NCI-H82 treated with DMSO at 0.1 percent for 48 hours (cell line): ENCODE results near the gene SNN.

Source experiments
- DNase-seq: peaks from one replicate; lab custom pipeline; 2025; ENCODE audit not compliant: unreplicated experiment; lab: John Stamatoyannopoulos, UW

The SNN gene

GRCh38 chr16:11635113-11635652 is 33.1 kb upstream of the SNN start:
- DNase-seq = no peak

- no peak for DNase-seq
Measured at GRCh38 chr16:11635679-11636171, 32.5 kb upstream of the SNN start.

- peak; percentile 14 for DNase-seq
Measured at GRCh38 chr16:11636172-11636721, 32.0 kb upstream of the SNN start.

GRCh38 chr16:11637320-11637719 is 30.9 kb upstream of the SNN start:
- no peak for DNase-seq

DNA sequence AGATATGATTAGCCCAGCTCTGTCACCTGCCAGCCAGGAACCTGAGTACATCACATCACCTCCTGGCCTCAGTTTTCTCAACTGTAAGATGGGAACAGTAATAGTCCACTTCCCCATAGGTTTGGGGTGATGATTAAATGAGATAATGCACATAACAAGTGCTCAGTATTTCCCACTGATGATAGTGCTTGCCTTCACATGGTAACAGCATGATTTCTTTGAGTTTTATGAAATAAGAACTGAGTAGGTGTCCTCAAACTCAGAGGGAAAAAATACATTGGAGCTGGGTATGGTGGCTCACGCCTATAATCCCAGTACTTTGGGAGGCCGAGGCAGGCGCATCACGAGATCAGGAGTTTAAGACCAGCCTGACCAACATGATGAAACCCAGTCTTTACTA is 30.1 kb upstream of the SNN start:
- no peak for DNase-seq

- DNase-seq = no peak
Measured at GRCh38 chr16:11639008-11639562, 29.2 kb upstream of the SNN start.

DNA sequence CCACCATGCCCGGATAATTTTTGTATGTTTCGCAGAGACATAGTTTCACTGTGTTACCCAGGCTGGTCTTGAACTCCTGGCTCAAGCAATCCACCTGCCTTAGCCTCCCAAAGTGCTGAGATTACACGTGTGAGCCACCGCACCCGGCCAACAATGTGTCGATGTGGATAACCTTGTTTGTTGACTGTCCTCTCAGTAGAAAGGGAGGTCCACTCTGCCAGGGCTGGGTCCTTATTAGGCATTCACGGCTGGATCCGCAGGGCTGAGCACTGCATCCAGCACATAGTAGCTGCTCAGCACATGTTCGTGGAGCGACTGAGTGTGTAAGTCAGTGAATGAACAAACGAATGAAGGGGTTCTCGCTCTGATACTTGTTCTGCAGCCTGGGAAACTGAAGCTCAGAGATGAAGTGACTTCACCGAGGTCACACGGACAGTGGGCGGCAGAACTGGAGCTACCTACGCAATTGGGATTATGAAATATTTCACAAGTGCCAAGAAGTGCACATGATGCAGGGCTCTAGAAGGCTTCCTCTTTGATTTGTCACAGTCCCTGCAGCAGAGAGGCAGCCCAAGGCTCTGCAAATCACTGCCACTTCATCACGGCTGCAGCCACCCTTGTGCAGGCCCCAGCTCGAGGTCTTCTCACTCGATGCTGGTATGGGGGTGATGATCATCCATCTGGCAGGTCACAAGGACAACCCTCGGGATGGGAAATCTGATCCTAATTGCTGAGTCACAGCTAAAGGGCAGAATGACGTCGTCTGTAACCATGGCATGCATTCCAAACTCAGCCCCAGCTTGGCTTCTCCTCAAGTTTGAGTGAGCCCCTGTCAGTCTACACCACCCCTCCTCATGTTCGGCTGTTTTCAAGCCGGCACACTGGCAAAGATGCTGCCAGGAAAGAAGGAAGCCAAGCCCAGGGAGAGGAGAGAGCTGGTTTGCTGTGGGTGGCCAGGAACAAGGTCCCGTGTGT is 28.0 kb upstream of the SNN start:
- no peak for DNase-seq

DNA sequence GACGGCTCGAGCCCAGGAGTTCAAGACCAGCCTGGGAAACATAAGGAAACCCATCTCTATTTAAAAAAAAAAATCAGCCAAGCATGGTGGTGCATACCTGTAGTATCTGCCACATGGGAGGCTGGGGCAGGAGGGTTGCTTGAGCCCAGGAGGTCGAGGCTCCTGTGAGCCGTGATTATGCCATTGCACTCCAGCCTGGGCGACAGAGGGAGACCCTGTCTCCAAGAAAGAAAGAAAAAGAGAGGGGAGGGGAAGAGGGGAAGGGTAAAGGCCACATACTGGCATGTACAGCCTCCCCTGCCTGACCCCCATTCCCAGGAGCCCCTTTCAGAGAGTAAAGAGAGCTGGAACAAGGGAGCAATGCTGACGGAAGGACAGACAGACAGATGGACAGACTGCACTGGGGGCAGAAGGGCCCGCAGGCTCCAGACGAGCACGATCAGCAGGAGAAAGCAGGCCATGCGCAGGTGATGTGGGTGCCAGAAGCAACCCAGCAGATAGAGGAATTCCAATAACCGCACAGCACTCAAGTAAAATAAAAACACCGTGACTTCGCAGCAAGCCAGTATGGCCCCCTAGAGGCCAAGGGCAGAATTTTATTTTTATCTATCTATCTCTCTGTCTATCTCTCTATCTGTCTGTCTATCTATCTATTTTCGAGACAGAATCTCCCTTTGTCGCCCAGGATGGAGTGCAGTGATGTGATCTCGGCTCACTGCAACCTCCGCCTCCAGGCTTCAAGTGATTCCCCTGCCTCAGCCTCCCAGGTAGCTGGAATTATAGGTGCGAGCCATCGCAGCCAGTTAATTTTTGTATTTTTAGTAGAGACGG is 27.1 kb upstream of the SNN start:
- peak; percentile 6 for DNase-seq

GRCh38 chr16:11642765-11643116 is 25.5 kb upstream of the SNN start:
- DNase-seq = no peak

DNA sequence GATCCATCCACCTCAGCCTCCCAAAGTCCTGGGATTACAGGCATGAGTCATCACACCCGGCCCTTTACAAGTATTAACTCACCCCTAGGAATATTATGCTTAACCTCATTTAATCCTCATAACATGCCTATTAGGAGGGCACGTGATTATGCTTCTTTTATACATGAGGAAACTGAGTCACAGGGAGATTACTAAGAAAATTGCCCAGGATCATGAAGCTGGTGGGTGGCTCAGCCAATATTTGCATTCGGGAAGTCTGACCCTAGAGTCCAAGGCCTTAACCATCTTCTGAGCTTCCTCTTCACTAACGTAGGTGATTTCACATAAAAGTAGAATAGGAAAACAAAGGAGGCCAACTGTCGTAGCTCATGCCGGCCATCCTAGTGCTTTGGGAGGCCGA is 19.0 kb upstream of the SNN start:
- no peak for DNase-seq

DNA sequence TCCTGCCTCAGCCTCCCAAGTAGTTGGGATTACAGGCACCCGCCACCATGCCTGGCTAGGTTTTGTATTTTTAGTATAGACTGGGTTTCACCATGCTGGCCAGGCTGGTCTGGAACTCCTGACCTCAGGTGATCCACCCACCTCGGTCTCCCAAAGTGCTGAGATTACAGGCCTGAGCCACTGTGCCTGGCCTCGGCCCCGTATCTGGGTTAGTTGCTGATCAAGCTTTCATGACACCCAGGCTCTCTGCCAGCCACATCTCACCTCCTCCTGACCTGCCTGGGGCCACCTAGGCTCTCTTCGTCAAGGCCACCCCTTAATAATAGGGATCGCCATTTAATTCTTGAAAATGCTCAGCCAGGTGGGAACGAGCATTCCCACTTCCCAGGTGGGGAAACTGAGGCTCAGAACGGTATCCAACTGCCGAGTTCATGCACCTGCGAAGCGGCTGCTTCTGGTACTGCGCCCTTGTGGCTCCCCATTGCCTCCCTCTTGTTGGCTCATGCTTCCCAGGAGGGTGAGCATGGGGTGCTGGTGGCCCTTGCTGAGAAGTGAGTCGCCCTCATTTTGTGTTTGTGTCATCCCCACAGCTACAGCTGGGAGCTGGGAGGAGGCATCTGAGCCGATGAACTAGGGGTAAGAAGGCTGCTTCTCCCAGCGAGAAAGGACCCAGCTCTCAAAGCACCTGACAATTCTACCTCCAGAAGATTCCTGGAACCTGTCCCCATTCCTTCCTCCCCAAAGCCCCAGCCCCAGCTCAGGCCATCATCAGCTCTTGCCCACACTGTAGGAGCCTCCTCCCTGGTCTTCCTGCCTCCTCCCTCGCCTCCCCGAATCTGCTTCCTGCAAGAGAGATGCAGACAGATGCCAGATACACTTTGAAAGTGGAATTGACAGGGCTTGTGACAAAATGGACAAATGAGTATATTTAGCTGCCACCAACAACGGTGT is 17.3 kb upstream of the SNN start:
- DNase-seq = no peak

DNA sequence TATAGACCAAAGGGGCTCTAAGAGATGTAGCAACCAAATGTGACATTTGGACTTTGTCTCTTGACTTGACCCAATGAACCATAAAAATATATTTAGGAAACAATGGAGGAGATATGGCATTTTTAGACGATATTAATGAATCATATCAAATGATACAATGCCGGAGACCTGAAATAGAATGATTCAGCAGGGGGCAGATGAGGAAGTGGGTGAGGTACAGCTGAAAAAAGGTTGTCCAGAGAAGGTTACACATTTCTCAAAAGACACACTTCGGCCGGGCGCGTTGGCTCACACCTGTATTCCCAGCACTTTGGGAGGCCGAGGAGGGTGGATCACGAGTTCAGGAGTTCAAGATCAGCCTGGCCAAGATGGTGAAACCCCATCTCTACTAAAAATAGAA is 16.5 kb upstream of the SNN start:
- no peak for DNase-seq

GRCh38 chr16:11655655-11656054 is 12.6 kb upstream of the SNN start:
- DNase-seq = no peak

GRCh38 chr16:11657556-11657955 is 10.7 kb upstream of the SNN start:
- DNase-seq = no peak

DNA sequence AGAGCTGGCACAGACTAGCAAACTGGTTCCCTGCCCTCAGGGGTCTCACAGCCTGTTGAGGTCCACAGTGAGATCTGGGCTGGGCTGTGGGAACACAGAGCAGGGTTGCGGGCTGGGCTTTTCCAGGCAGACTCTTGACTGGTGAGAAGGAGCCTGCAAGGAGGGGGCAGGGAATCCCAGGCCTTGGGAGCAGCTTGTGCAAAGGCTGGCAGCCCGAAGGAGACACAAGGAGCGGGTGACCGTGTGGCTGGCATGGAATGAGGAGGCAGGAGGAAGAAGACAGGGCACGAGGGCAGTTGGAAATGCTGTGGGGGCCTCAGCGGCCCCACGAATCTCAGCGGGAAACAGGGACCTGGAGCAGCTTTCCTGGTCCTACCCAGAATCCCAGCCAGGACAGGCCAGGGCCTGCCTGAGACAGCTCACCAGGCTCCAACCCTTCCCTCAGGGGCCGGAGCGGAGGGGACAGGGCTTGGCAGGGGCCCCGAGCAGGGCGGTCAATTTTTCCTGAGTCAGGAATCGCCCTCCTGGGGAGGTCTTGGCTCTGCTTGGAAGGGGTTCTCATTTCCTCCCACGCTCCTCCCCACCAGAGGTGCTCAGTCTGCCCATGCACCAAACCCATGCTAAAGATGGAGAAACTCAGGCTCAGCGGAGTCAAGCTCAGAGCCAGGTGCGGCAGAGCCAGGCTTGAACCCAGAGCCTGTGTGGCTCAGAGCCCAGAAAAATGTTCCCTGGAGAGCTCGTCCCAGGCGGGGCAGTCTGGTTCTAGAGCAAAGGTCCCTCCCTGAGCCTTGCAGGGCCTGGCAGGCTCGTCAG is 9.2 kb upstream of the SNN start:
- DNase-seq = no peak

GRCh38 chr16:11660565-11660964 is 7.7 kb upstream of the SNN start:
- DNase-seq = no peak

DNA sequence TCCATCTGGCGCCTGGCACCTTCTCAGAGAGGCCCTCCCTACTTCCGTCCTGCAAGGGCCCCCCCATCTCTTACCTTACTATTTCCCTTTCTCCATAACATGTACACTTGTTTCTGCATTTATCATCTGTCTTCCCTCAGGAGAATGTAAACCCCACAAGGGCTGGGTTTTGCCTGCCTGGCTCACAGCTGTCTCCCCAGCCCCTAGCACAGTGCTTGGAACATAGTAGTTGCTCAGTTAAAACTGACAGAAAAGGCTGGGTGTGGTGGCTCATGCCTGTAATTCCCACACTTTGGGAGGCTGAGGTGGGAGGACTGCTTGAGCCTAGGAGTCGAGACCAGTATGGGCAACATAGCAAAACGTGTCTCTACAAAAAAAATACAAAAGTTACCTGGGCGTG is 5.7 kb upstream of the SNN start:
- DNase-seq = no peak

- DNase-seq = no peak
Measured at GRCh38 chr16:11665071-11665491, 3.2 kb upstream of the SNN start.
